Uterus (tissue), 2 donors: ENCODE data around the gene PRPS1.

Experiments
- POLR2A ChIP-seq, 2 donors: fragments of 450-650 bp; IDR thresholded peaks; one replicate each; pipeline ENCODE4 v1.6.1; 2016; ENCODE audit warnings: antibody characterized with exemption in 2 of 2, mild to moderate bottlenecking in 1 of 2, moderate library complexity in 1 of 2
- TF ChIP-seq, protein P1 (sequence below), 4 experiments: fragments of 200-600 bp in 2 of 4; fragments of 450-650 bp in 2 of 4; sonication (generic) in 2 of 4; IDR thresholded peaks; one replicate each; pipeline ENCODE4 v1.5.1; 2016 to 2019; ENCODE audit warnings: antibody characterized with exemption in 4 of 4, mild to moderate bottlenecking in 2 of 4, moderate library complexity in 1 of 4

DNA sequence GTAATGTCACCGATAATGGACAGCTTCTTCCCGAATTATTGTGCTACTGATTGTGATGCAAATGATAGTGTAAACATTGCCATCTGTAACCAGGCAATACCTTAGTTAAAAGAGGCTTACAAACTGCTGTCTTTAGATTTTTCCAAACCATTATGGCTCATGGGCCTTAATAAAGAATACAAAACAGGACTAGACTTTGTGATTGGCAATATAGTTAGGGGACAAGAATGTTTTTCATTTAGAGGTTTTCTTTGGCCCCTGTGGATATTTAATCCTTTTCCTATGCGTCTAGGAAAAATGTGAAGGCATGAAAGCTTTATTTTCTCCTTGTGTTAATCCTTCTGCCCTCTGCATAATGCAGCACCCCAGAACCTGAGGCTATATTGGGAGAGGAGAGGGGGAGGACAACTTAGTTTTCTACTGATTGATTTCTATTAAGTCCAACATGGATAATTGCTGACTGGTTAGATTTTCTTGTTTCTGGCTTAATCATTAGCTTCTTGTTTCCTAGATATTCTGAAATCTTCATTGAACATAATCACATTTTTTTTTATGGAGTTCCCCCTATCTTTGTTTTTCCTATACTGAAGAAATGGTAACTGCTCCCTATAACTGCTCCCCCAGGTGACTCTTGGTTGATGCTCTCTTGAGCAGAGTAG is 1.9 kb downstream of the PRPS1 start:
- no peak for TF ChIP-seq POLR2A (IDR thresholded peaks at IDR 0.05)
- TF ChIP-seq, protein P1, sequence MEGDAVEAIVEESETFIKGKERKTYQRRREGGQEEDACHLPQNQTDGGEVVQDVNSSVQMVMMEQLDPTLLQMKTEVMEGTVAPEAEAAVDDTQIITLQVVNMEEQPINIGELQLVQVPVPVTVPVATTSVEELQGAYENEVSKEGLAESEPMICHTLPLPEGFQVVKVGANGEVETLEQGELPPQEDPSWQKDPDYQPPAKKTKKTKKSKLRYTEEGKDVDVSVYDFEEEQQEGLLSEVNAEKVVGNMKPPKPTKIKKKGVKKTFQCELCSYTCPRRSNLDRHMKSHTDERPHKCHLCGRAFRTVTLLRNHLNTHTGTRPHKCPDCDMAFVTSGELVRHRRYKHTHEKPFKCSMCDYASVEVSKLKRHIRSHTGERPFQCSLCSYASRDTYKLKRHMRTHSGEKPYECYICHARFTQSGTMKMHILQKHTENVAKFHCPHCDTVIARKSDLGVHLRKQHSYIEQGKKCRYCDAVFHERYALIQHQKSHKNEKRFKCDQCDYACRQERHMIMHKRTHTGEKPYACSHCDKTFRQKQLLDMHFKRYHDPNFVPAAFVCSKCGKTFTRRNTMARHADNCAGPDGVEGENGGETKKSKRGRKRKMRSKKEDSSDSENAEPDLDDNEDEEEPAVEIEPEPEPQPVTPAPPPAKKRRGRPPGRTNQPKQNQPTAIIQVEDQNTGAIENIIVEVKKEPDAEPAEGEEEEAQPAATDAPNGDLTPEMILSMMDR (IDR thresholded peaks at IDR 0.05): no peak
